HEK293T (cell line): Measurements from ENCODE around the gene PTPRM.

ENCODE experiments used
- CTBP1 ChIP-seq: fragments of 450-650 bp; IDR thresholded peaks from 2 replicates; pipeline ENCODE4 v1.6.1; 2016; ENCODE audit warnings: borderline replicate concordance
- HDGF ChIP-seq: fragments of 450-650 bp; IDR thresholded peaks from 2 replicates; pipeline ENCODE4 v1.6.1; 2017; ENCODE audit warnings: antibody characterized with exemption, borderline replicate concordance

GRCh38 chr18:7940379-7940778, 373.3 kb downstream of the PTPRM start:
- no peak for TF ChIP-seq HDGF
- TF ChIP-seq CTBP1: no peak
